Measurements from ENCODE around the gene NAP1L5. TPM values are rescaled to one million over a fixed set of nuclear protein-coding genes. Genes with fewer than 3 reads are reported as not detected.

NAP1L5 gene
- total RNA-seq, 1 experiment from 2014 or later: 1.8 TPM

GRCh38 chr4:88649716-88650115, 47.9 kb downstream of the NAP1L5 start:
- no peaks in the 10 kb centered on the region for H3K79me2 ChIP-seq (ENCODE audit: insufficient read depth, low read length)
- no peaks in the 10 kb centered on the region for H4K20me1 ChIP-seq (ENCODE audit: insufficient read depth)
- H3K4me3 ChIP-seq (replicated peaks in 1 of 2; ENCODE audit: low read depth in 1 of 2, low read length in 2 of 2): no peak overlapping the region
- no peak overlapping the region for H2AFZ ChIP-seq (ENCODE audit: low read depth, low read length, poor library complexity, severe bottlenecking)
- no peak for TF ChIP-seq YY1 (IDR thresholded peaks at IDR 0.05; ENCODE audit: extremely low read depth, insufficient replicate concordance, low read depth, low read length)
- H3K27ac ChIP-seq (ENCODE audit: low read depth, low read length): no peak overlapping the region
- no TSS peak for BruUV-seq (replicated peaks)
- intact Hi-C loops (cut with micrococcal nuclease): no loop called here
- H3K36me3 ChIP-seq (ENCODE audit: control insufficient read depth in 1 of 2, insufficient read depth in 2 of 2, low read length in 2 of 2): no peaks in the 10 kb centered on the region
- no peaks in the 10 kb centered on the region for H3K27me3 ChIP-seq (ENCODE audit: insufficient read depth, low read length)
- ATAC-seq (no peak), DNase-seq (ENCODE audit: low read depth, low spot score) (no peak)
- POLR2A ChIA-PET: no interaction called here
- H3K9ac ChIP-seq (ENCODE audit: low read length): no peak overlapping the region
- H3K9me2 ChIP-seq (ENCODE audit: insufficient read depth): no peaks in the 10 kb centered on the region
- H3K4me1 ChIP-seq (ENCODE audit: control insufficient read depth in 1 of 2, insufficient read depth in 2 of 2, low read length in 2 of 2): peaks cover 0 to 9% of the 10 kb centered on the region in 2 experiments; a peak in 1 of 4 replicates
- H3K4me2 ChIP-seq (ENCODE audit: low read length): no peak overlapping the region
- RAD21 ChIA-PET (ENCODE audit: low non-redundant PET in 1 of 2, low total read pairs in 2 of 2, uncharacterized antibody in 2 of 2, unreplicated experiment in 2 of 2): no interaction called here
- no peaks in the 10 kb centered on the region for H3K9me3 ChIP-seq (ENCODE audit: control insufficient read depth in 1 of 2, insufficient read depth in 1 of 2, low read depth in 1 of 2, low read length in 2 of 2)
- CTCF ChIA-PET: interaction anchor here (1.5 to 2.5 kb wide), 2 partner anchors 9 to 23 kb away, joined by 7 to 9 read pairs; no protein-coding TSS in a partner anchor

DNA sequence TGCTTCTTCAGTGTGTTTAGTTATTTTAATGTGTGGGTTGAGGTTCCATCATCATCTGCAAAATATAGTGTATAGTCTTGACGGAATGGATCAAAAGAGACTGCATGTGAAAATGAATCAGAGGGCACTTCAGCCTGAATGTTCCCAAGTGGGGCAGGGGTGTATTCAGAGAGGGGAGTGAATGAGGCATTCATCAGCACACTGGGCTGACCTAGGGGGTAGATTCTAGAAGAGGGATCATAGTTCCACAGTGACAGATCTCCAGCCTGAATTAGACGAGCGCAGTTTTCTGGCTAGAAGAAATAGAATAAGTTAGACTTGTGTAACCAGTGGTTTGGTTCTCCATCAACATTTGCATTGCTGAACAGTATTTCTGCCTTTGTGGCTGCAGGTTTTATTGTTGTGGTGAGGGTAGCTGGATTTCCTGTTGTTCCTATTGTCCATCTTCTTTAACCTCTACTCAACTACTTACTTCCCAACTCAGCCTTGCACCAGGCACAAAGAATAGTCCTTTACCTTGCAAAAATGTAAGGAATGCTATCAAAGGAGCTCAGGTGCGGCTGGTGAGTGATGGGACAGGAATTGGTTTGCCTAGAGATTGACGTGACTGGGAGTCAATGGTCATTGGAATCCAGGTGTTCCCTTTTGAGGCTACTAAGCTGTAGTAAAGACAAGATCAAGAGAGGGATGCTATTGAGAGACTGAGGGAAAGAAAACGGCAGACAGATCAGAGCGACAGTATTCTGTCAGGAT, 50.9 kb downstream of the NAP1L5 start:
- no peak overlapping the region for H3K27ac ChIP-seq (ENCODE audit: low read depth, low read length)
- H3K4me2 ChIP-seq (ENCODE audit: low read length): peak overlapping the region; percentile 10; the same call in 1 of the 2 replicates
- H3K36me3 ChIP-seq (ENCODE audit: control insufficient read depth in 1 of 2, insufficient read depth in 2 of 2, low read length in 2 of 2): no peaks in the 10 kb centered on the region
- DNase-seq (ENCODE audit: low read depth, low spot score): no peak
- ChIA-PET POLR2A (no interaction called here), RAD21 (ENCODE audit: low non-redundant PET in 1 of 2, low total read pairs in 2 of 2, uncharacterized antibody in 2 of 2, unreplicated experiment in 2 of 2) (interaction anchor here in 1 of 2 experiments (0.6 kb wide), 1 partner anchor 119 kb away, joined by 4 read pairs; no protein-coding TSS in a partner anchor), CTCF (interaction anchor here (1.1 kb wide), 1 partner anchor 12 kb away, joined by 3 read pairs; no protein-coding TSS in a partner anchor)
- no peak overlapping the region for H2AFZ ChIP-seq (ENCODE audit: low read depth, low read length, poor library complexity, severe bottlenecking)
- peaks cover 0 to 9% of the 10 kb centered on the region in 2 experiments; a peak in 1 of 4 replicates for H3K4me1 ChIP-seq (ENCODE audit: control insufficient read depth in 1 of 2, insufficient read depth in 2 of 2, low read length in 2 of 2)
- intact Hi-C loops (cut with micrococcal nuclease): no loop called here
- no peak overlapping the region for H3K9ac ChIP-seq (ENCODE audit: low read length)
- no peaks in the 10 kb centered on the region for H3K9me3 ChIP-seq (ENCODE audit: control insufficient read depth in 1 of 2, insufficient read depth in 1 of 2, low read depth in 1 of 2, low read length in 2 of 2)
- H3K9me2 ChIP-seq (ENCODE audit: insufficient read depth): no peaks in the 10 kb centered on the region
- no peaks in the 10 kb centered on the region for H3K79me2 ChIP-seq (ENCODE audit: insufficient read depth, low read length)
- H3K27me3 ChIP-seq (ENCODE audit: insufficient read depth, low read length): no peaks in the 10 kb centered on the region
- H3K4me3 ChIP-seq (replicated peaks in 1 of 2; ENCODE audit: low read depth in 1 of 2, low read length in 2 of 2): no peak overlapping the region
- TF ChIP-seq REST (IDR thresholded peaks at IDR 0.05; ENCODE audit: low read depth) (no peak), SP1 (IDR thresholded peaks at IDR 0.05; ENCODE audit: low read depth) (no peak), RAD21 (IDR thresholded peaks at IDR 0.05; ENCODE audit: low read depth) (no peak), SRF (IDR thresholded peaks at IDR 0.05; ENCODE audit: low read depth) (no peak), TCF7L2 (IDR thresholded peaks at IDR 0.05; ENCODE audit: borderline replicate concordance, extremely low read depth, insufficient read depth, insufficient read length) (no peak), EZH2 (IDR thresholded peaks at IDR 0.05) (no peak), CTCF (IDR thresholded peaks at IDR 0.05 in 2 of 3, conservative IDR thresholded peaks at IDR 0.05 in 1 of 3; ENCODE audit: borderline replicate concordance in 1 of 3, insufficient read depth in 1 of 3, low read depth in 2 of 3, low read length in 2 of 3) (no peak), ELF1 (IDR thresholded peaks at IDR 0.05; ENCODE audit: borderline replicate concordance, low read depth) (no peak), JUND (IDR thresholded peaks at IDR 0.05) (no peak), POLR2A (IDR thresholded peaks at IDR 0.05; ENCODE audit: borderline replicate concordance, extremely low read depth, insufficient read depth, insufficient read length) (no peak), ZNF274 (IDR thresholded peaks at IDR 0.05; ENCODE audit: low read depth, low read length) (no peak), YY1 (IDR thresholded peaks at IDR 0.05; ENCODE audit: extremely low read depth, insufficient replicate concordance, low read depth, low read length) (no peak)
- BruUV-seq (replicated peaks): no TSS peak
- H4K20me1 ChIP-seq (ENCODE audit: insufficient read depth): no peaks in the 10 kb centered on the region
- ATAC-seq: no peak; the same call in 1 of the 2 replicates

Data from HCT116 (cell line).